ENCODE data around the gene KIF26B.
"Not testable (repeated sequence)": the region's sequence is repeated elsewhere in the genome, so short reads cannot be mapped to it uniquely, and the experiment has no call there.

KIF26B gene

GRCh38 chr1:245154429-245155271 is at the start of gene KIF26B:
Gene KIF26B, plus strand, starts transcription at chr1:245154985. Its CDS starts 440 bp downstream, at chr1:245155425.
- DNase-seq (ENCODE audit: low spot score) = no peak

DNA sequence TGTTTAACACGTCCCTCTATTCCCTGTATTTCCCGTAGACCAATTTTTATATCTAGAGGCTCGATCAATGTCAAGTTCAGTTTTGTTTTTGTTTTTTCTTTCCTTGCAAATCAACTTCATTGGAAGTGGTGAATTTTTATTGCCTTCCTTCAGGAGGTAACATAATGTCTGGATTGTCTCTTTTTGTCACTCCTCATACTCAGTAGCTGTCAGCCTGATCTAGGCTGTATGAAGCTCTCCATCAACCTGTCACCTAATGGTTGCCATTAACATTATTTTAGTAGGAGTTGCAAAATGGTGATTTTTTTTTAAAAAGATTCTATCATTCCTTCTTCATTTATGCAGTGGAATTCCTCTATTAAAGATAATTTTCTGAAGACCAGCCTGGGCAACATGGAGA is 49.7 kb upstream of the KIF26B start:
- no peak for DNase-seq (ENCODE audit: low spot score)

GRCh38 chr1:245105815-245106410 is 48.9 kb upstream of the KIF26B start:
- no peak for DNase-seq (ENCODE audit: low spot score)

DNA sequence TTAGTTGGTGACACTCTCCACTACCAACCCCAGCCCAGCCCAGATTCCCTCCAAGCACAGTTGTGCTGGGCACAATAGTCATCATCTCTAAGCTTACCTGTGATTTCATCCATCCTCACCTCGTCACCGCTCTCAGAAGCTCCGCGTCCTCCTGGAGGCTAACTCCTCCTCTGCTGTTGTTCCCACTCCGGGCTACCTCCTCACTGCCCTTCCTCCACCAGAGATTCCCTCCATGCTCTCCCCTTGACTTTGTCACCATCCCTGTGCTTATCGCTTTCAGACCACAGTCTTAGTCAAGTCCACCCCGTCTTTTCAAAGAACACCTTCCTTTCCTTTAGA is 47.0 kb upstream of the KIF26B start:
- no peak for DNase-seq (ENCODE audit: low spot score)

GRCh38 chr1:245108246-245108645 is 46.5 kb upstream of the KIF26B start:
- no peak for DNase-seq (ENCODE audit: low spot score)

DNA sequence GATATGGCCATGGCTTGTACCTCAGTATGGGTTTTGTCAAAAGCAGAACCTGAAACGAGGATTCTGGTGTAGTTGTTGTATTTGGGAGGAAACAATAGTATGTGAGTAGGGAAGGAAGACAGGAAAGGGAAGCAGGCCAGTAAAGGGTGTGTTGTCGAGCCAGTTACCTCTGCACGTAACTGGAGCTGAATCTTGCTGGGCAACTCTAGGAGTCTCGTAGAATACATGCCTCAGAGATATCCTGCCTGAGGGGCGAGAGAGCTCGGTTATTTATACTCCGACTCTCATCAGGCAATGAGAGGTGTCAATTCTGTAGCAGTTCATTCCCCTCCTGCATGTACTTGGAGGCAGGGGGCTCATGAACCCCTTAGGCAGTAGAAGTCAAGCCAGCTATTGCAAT is 45.9 kb upstream of the KIF26B start:
- no peak for DNase-seq (ENCODE audit: low spot score)

GRCh38 chr1:245110406-245110805 is 44.4 kb upstream of the KIF26B start:
- DNase-seq (ENCODE audit: low spot score) = no peak

- no peak for DNase-seq (ENCODE audit: low spot score)
Observed at GRCh38 chr1:245111073-245111472, 43.7 kb upstream of the KIF26B start.

- DNase-seq (ENCODE audit: low spot score) = no peak
Observed at GRCh38 chr1:245113649-245114048, 41.1 kb upstream of the KIF26B start.

DNA sequence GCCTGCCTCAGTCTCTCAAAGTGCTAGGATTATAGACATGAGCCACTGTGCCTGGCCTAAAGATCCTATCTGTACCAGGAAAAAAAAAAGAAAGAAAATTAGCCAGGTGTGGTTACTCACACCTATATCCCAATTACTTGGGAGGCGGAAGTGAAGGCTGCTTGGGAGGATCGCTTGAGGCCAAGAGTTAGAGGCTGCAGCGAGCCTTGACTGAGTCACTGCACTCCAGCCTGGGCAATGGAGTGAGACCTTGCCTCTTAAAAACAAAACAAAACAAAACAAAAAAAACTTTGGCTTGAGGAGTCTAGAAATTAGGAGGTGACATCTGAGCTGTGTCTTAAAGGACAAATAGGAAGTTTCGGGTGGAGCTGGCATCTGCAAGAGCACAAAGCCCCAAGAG is 38.7 kb upstream of the KIF26B start:
- DNase-seq (ENCODE audit: low spot score) = no peak

DNA sequence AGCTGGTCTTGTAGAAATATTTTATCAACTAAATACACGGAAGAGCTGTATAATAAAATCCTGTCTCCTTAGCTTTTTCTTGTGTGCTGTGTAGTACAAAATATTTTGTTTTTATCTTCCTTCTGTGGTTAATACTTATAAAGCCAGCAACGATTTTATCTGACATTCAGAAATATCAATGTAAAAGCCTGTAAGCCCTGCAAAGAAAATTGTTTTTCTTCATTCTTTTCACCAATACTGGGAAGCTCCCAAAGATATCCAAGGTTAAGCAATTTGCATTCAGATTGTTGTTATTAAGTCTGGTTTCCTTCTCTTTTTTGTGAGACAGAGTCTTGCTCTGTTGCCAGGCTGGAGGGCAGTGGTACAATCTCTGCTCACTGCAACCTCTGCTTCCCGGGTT is 38.0 kb upstream of the KIF26B start:
- DNase-seq (ENCODE audit: low spot score) = no peak

GRCh38 chr1:245118066-245118465 is 36.7 kb upstream of the KIF26B start:
- no peak for DNase-seq (ENCODE audit: low spot score)

GRCh38 chr1:245118806-245119205 is 36.0 kb upstream of the KIF26B start:
- no peak for DNase-seq (ENCODE audit: low spot score)

DNA sequence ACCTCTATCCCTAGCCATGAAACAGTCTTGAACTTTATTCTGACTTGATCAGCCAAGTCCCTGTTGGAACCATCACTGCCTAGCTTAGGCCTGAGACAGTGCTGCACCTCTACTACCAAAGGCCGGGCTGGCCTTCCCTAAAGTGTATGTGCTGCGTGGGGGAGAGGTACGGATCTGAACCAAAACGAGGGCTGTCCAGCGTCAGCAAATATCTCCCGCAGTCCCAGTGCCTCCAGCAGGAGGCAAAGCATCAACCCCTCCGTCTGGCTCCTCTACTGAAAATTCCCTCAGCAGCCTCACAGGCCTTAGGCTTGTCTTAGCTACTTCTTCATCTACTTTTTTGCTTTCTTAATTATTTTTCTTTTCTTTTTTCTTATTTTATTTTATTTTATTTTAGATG is 33.3 kb upstream of the KIF26B start:
- DNase-seq (ENCODE audit: low spot score) = no peak

DNA sequence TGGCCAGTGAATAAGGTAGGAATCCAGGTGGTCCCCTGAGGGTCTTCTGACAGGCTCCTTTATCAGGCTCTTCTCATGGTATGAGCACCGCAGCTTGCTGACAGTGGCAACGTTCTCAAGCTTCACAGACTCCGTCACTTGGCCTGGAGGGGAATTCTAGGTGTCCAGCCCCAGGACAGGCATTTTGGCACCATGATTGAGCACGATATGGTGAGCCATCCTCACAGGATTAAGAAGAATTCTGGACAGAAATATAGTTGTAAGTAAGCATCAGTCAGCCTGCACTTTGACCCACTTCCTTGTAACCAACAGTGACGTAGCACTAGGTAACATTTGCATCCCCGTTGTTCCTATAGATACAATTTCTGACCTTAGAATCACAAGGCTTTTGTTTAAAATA is 30.5 kb upstream of the KIF26B start:
- DNase-seq (ENCODE audit: low spot score) = no peak

- no peak for DNase-seq (ENCODE audit: low spot score)
Observed at GRCh38 chr1:245124644-245125043, 30.1 kb upstream of the KIF26B start.

- no peak for DNase-seq (ENCODE audit: low spot score)
Observed at GRCh38 chr1:245126530-245126929, 28.3 kb upstream of the KIF26B start.

GRCh38 chr1:245128381-245129101 is 26.2 kb upstream of the KIF26B start:
- no peak for DNase-seq (ENCODE audit: low spot score)

DNA sequence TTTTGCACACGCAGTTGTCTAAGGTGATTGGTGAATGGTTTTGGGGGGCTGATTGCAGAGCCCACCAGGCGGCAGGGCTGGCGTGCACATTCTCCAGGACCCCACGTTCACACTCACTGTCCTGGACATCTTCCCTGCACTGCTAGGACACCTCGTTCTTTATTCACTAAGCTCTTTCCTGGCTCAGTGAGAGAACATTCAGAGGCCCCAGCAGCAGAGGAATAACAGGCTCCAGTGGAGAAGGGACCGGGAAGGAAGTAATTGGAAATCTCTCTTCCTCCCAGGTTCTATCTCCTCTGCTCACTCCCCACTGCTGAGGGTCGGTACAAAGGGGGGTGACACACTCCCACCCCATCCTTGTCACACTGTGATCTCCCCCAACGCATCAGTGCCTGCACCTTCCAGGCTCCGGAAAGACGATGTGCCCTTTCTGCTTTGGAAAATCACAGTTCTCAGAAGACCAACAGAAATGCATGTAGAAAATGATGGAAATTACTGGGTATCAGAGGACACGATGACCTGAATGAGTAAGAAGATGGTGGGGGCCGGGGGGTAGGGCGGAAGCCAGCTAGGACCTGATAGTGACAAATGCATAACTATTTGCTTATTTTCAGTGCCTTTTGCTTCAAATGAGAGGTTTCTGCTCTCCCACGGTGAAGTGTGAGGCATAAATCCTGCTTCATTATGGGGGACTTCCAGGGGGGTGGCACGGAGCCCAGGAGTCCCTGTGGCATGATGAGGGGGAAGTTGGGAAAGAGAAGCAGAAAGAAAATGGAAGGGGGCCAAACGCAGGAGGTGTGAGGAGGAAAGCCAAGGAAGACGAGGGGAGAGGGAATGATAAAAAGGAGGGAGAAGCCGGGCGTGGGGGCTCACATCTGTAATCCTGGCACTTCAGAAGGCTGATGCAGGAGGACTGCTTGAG is 25.2 kb upstream of the KIF26B start:
- DNase-seq (ENCODE audit: low spot score) = no peak

DNA sequence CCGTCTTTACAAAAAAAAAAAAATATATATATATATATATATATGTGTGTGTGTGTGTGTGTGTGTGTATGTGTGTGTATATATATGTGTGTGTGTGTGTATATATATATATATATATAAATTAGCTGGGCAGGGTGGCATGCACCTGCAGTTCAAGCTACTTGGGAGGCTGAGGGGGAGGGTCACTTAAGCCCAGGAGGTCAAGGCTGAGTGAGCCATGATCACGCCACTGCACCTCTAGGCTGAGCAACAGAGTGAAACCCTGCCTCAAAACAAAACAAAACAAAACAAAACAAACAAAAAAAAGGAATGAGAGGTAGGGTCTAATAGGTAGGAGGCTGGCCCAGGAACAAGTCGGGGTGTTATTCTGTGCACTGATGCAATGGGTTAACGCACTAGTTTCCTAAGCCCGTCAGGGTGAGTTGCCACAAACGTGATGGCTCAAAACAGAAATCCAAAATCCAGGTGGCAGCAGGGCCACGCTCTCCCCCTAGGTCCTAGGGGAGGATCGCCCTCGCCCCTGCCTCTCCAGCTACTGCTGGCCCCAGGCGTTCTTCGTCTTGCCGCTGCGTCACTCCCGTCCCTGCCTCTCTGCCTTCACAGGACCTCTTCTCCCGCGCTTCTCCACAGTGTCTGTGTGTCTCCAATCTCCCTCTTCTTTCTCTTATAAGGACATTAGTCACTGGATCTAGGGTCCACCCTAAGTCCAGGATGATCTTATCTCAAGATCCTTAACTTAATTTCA is 24.3 kb upstream of the KIF26B start:
- DNase-seq (ENCODE audit: low spot score) = not testable (repeated sequence)

- no peak for DNase-seq (ENCODE audit: low spot score)
Observed at GRCh38 chr1:245131026-245131393, 23.8 kb upstream of the KIF26B start.

Data from NAMALWA (cell line).